GM12874 (cell line): ENCODE results near the gene GRHL1.

ENCODE experiments used
- CTCF ChIP-seq: IDR thresholded peaks from 2 replicates; pipeline ENCODE4 v1.5.1; 2011; ENCODE audit warnings: low read depth, mild to moderate bottlenecking, control low read depth, low read length, moderate library complexity; ENCODE audit not compliant: insufficient read depth

Gene GRHL1

GRCh38 chr2:9961013-9961412 lies 9.5 kb downstream of the GRHL1 start:
- TF ChIP-seq CTCF, result no peak

- no peak for TF ChIP-seq CTCF
Measured at GRCh38 chr2:9964334-9964980, 13.0 kb downstream of the GRHL1 start.

DNA sequence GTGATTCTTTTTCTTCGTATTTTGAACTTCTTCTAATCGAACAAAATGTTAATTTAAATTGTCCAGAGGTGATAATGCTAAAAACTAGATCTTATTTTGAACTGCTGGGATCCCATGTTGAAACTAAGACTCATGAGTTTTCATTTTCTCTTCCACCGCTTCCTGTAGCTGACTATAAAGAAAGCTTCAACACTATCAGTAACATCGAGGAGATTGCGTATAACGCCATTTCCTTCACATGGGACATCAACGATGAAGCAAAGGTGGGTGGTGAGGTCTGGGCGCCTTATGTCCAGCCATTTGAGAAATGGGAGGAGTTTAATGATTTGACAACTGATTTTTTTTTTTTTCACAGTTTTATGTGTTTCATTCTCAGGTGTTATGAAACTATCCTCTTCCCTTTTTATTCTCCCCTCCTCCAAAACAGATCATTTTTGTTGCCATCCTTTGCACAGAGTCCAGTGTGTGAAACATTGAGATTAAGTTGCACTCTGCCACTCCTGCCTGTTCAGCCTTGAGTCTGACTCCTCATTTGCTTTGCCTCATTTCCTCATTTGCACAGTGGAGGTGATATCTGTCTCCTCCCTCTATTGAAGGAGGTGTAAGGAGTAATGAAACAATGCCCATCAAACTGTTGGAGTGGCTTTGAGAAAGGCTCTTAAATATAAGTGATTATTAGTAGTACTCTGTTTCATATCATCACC lies 13.8 kb downstream of the GRHL1 start:
- TF ChIP-seq CTCF, result no peak

DNA sequence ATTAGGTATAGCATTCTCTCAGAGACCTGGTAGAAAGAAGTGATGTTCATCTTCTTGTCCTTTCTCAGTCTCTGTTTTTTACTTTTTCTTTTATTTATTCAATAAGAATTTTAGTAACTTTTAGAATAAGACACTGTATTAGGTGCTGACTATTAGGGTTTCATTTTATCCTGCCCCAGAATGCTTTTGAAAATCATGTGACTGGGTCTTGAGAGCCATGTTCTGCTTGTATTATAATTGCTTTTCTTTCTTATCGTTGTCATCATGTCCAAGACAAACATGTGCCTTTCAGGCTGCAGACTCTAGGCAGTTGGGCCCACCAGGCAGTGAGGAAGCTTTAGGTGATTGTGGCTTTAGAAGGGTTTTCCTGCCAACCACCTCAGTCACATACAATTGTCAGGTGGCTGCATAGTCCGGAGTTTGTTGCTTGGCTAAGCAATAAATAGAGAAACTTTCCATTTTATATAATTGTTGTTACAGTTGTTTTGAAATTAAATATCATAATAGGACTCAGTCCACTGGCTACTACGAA lies 15.1 kb downstream of the GRHL1 start:
- no peak for TF ChIP-seq CTCF

DNA sequence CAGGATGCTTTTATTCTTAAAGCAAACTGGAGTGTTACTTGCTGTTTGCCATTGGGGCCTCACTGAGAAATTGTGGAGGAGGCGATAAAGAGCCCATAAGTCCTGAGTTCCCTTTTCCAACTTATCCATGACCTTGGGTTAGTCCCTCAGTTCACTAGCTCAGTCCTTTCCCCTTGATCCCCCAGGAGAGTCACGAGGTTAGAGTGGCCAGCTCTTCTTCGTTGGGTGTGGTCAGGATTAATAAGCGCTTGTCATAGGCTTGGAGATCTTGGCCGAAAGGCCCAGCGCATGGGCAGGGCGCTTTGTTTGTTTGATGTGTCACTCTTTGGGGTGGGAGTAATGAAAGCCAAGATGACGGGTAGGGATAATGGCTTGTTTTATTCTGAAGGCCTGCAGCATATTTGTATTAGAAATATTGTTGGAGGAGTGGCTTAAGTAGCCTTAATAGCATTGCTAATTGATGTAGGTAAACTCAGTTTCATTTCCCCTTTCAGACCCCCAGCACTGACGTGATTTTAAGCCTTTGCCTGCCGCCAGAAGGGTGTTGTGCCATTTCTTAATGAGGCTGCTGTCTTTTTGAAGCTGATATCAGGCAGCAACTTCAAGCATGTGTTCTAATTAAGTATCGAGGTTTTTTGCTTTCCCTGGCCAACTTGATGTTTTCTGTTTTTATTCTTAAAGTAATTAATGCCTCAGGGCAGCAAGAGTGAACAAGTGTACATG lies 15.7 kb downstream of the GRHL1 start:
- TF ChIP-seq CTCF, result no peak

GRCh38 chr2:9968553-9969497 lies 17.3 kb downstream of the GRHL1 start:
- TF ChIP-seq CTCF, result no peak
